ENCODE measurements around the gene INTS15.
"Not testable (repeated sequence)": the region's sequence is repeated elsewhere in the genome, so short reads cannot be mapped to it uniquely, and the experiment has no call there.

The INTS15 gene

DNA sequence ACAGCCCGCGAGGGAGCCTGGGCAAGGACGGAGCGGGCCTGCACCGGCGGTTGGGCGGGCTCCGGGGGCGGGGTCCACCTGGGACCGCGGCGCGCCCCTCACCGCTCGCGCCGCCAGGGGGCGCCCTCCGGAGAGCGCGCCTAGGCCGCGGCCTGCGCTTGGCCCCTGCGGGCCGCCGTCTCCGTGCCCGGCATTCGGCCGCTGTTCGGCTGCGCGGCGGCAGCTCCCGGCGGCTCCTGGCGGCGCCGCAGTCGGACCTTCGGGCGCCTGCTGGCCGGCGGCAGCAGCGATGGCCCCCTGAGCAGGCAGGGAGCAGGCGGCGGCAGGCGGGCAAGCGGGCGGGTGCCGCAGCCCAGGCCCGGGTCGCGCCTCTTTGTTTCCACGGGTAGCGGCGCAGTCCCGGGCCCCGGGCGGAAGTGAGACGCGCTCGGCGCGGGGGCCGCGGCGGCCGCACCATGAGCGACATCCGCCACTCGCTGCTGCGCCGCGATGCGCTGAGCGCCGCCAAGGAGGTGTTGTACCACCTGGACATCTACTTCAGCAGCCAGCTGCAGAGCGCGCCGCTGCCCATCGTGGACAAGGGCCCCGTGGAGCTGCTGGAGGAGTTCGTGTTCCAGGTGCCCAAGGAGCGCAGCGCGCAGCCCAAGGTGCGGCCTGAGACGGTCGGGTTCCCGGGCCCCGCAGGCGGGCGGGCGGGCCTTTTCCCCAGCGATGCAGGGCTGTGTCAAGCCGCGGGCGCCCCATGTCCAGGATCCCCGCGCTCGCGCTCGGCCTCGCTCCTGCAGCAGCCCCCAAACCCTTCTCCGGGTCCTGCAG is at the start of gene INTS15:
Gene INTS15 (plus strand): TSS at position 193 of the 816 bp plus-strand sequence. CDS start 263 bp downstream, at position 456.
- peak; percentile 57 to 76 for DNase-seq (ENCODE audit: low read depth in 2 of 2)

DNA sequence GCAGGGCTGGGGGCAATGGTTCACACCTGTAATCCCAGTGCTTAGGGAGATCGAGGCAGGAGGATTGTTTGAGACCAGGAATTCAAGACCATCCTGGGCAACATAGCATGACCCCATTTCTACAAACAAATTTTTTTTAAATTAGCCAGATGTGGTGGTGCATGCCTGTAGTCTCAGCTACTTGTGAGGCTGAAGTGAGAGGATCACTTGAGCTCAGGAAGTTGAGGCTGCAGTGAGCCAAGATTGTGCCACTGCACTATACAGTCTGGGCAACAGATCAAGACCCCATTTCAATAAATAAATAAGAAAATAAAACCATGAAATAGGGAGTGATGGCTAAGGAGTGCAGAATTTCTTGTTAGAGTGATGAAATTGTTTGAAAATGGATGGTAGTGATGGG is 47.5 kb upstream of the INTS15 start:
- DNase-seq (ENCODE audit: low read depth in 2 of 2), result no peak

DNA sequence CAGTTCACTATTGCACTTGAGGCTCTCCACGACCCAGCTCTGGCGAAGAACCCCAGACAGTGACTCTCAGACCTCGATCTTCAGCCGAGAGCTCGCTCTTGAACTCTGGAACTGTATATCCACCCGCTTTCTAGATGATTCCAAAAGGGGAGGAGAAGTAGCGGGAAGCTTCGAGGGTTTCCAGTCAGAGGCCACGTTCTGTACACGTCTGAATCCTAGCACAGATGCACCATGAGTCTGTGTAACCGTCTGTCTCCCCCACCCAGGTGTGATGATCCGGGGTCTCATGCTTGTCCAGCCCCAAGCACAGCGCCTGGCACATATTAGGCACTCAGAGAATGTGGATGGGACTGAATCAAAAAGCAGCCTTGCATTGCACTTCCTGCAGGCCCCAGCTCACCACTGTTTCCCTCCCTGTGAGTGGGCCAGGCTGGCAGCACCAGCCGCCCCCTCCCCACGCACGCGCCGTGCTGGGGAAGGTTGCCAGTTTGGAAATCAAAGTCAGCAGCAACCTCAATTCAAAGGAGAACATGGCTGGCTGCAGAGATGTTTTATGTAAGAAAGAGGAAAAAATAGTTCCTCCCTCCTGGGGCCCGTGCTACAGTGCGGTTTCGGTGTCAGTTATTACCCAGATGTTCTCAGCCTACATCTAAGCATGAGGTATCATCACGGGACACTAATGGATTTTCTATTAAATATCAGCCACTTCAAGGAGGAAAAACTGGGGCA is 44.3 kb upstream of the INTS15 start:
- no peak for DNase-seq (ENCODE audit: low read depth in 2 of 2)

DNA sequence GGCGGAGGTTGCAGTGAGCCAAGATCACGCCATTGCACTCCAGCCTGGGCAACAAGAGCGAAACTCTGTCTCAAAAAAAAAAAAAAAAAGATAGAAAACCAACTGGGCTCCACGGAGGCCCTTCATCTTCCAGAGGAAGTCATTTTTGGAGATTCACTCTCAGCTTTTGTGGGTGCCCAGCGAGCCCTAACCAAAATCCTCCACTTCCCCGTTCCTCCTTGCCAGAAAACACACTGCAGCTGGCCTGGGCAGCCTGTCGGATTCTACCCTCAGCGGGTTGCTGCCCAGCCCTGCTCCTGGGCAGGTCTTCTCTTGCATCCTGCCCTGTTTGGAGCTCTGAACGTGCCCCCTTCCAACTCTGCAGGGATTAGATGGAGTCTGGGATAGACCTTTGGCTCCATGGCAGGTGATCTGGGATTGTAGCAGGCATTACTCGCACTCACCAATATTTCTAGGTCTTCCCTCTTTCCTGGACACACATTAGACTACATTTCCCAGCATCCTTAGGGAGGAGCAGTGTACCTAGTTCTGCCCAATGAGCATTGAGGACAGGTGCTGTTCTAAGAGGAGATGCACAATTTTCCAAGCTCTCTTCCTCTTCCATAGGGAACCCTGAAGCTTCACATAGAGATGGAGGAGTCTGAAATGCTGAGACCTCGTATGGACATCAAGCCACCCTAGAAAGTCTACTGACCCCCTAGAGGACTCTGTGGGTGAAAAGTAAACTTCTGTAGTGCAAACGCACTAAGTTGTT is 43.1 kb upstream of the INTS15 start:
- DNase-seq (ENCODE audit: low read depth in 2 of 2), result no peak

DNA sequence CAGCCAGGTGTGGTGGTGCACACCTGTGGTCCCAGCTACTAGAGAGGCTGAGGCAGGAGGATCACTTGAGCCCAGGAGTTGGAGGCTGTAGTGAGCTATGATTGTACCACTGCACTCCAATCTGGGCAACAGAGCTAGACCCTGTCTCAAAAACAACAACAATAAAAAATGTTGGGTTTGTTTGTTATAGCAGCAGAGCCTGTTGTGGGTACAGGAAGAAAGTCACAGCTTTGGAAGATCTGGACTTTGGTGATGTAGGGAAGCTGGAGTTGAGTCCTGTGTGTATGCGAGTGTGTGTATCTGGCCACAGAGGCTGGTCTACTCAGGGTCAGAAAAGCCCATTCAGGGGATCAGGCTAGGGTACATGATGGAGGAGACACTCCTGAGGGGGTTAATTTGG is 42.4 kb upstream of the INTS15 start:
- no peak for DNase-seq (ENCODE audit: low read depth in 2 of 2)

DNA sequence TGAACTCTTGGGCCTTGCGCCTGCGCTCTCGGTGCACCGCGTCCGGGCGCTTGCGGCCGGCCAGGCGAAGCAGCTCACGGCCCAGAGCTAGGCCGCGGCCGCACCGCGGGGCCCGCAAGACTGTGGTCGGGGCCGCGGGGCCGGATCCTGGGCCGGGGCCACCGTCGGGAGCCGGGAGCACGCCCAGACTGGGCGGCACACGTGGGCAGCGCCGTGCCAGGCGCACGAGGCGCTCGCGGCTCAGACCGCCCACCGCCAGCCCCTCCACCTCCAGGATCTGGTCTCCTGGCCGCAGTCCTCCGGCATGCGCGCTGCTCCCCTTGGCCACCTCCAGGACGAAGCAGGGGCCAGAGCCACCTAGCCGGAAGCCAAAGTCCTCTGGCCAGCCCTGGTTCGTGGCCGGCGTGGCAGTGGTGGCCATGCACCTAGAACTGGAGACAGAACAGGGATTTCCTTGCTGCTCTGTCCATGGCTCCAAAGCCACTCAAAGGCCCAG is 38.8 kb upstream of the INTS15 start, which contains the start of gene GRID2IP:
Gene GRID2IP (minus strand): TSS at position 446 of the 496 bp plus-strand sequence. CDS start 25 bp downstream, at position 421.
- DNase-seq (ENCODE audit: low read depth in 2 of 2), result no peak

DNA sequence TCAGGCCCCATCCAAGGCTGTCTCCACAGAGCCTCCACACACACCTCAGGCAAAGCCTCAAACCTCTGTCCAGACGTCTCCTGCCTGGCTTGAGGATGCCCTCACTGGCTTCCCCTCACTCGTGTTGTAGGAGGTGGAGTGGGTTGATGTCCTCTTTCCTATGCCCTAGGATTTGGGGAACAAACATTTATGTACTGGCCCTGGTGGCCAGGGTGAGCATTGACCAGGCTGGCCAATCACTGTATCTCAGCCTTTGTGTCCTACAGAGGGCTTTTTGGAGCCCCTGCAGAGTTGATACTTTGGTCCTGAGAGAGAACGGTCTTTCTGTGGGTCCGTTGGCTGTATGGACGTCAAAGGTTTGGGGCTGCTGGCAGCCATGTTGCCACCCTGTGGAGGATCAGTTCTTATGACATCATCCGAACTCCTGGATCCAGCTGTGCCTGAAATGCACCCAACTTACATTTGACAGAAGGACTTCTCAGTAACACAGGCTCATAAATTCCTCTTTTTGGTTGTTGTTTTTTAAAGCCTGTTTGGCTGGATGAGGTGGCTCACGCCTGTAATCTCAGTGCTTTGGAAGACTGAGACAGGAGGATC is 36.3 kb upstream of the INTS15 start:
- DNase-seq (ENCODE audit: low read depth in 2 of 2), result no peak

DNA sequence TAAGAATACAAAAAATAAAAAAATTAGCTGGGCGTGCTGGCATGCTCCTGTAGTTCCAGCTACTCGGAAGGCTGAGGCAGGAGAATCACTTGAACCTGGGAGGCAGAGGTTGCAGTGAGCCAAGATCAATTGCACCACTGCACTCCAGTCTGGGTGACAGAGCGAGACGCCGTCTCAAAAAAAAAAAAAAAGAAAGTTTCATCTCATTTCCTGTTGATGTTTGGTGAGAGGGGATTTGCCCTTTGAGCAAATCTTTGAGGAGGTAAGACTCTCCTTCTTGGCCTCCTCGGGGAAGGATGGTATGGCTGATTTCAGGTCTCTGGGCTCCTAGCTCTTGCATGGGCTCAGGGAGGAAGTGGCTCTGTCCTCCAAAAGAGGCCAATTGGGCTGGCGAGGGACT is 35.0 kb upstream of the INTS15 start:
- DNase-seq (ENCODE audit: low read depth in 2 of 2), result no peak

DNA sequence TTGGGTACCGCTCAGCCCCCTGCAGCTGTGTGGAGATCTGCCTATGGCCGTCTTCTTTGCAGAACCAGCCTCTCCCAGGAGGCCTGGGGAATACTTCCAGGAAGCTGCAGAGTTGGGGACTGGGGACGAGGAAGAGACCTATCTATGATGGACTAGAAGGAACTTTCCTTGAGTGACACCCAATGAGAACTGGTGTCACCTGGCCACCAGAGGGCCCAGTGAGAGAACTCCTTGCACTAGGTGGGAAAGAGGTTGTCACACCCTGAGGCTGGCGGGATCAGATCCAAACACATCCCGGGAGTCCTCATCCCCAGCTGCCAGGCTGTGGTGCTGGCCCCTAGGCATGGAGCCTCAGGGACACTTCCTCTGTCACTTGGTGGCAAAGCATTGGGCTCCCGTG is 33.6 kb upstream of the INTS15 start:
- no peak for DNase-seq (ENCODE audit: low read depth in 2 of 2)

DNA sequence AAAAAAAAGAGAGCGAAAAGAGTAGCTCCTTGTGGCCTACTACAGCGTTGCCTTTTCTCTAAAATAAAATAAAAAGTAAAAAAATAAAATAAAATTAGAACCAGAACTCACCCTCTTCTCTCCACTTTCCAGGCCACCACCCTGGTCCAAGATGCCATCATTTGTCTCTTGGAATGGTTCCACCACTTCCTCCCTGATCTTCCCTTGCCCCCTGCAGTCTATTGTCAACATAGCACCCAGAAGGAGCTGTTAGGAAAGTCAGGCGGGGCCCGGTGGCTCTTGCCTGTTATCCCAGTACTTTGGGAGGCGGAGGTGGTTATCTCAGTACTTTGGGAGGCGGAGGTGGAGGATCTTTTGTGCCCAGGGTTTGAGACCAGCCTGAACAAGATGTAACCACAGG is 31.0 kb upstream of the INTS15 start:
- no peak for DNase-seq (ENCODE audit: low read depth in 2 of 2)

DNA sequence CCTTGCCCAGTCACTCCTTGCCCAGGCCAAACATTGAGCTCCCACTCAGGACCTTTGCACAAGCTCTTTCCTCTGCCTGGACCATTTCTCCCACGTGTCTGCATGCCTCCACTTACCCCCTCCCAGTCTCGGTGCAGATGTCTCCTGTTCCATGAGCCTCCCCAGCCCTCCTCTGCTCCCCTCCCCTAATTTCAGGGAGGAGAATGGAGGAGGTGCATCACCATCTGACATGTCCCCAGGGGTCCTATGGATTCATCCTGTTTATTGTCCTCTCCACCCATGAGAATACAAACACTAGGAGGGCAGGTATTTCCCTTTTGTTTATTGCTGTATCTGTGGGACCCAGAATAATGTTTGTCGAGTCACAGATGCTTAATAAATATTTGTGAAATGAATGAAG is 29.9 kb upstream of the INTS15 start:
- no peak for DNase-seq (ENCODE audit: low read depth in 2 of 2)

DNA sequence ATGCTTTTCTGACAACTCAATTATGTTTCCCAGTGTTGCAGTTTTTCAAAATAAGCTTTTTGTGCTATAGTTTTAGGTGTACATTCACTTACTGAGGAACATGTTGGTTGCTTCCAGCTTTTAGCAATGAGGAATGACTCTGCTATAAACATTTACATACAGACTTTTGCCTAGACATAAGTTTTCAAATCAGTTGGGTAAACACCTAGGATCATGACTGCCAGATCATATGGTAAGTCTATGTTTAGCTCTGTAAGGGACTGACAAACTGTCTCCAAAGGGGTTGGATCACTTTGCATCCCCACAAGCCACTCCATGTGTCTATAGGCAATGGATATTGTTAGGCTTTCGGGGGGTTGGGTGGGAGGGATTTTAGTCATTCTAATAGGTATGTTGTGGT is 27.7 kb upstream of the INTS15 start:
- no peak for DNase-seq (ENCODE audit: low read depth in 2 of 2)

DNA sequence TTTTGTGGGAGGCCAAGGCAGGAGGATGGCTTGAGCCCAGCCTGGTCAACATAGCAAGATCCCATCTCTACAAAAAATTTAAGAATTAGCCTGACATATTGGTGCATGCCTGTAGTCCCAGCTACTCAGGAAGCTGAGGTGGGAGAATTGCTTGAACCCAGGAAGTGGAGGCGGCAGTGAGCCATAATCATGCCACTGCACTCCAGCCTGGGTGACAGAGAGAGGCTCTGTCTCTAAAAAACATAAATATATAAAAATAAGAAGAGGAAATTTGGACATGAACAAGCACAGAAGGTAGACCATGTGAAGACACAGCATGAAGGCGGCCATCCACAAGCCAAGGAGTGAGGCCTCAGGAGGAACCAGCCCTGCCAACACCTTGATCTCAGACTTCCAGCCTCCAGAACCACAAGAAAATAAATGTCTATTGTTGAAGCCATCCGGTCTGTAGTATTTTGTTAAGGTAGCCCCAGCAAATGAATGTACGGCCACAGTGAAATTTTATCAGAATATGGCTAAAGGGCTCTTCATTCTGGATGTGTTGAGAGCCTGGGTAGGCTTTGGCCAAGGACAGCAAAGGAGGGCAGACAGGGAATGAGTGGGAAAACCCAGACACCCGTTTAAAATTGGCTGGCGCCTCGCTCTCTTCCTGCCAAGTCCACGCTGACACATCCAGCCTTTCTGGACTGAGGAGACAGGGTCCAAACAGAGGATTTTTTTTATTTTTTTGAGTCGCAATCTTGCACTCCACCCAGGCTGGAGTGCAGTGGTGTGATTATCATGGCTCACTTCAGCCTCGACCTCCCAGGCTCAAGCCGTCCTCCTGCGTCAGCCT is 25.7 kb upstream of the INTS15 start:
- DNase-seq (ENCODE audit: low read depth in 2 of 2), result no peak

DNA sequence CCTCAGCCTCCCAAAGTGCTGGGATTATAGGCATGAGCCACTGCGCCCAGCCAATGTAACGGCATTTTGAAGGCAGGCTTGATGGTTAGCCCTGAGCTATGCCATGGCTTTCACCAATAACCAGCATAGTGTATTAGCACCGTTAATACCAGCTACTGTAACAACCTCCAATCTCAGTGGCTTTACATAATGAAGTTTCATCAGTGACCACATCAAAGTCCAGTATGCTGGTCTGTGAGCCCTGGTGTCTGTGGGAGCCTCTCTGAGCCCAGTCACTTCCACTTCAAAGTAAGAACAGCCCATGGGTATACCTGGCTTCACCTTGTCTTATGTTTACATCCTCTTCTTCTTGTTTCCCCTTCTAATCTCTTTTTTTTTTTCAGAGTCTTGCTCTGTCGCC is 24.2 kb upstream of the INTS15 start:
- no peak for DNase-seq (ENCODE audit: low read depth in 2 of 2)

DNA sequence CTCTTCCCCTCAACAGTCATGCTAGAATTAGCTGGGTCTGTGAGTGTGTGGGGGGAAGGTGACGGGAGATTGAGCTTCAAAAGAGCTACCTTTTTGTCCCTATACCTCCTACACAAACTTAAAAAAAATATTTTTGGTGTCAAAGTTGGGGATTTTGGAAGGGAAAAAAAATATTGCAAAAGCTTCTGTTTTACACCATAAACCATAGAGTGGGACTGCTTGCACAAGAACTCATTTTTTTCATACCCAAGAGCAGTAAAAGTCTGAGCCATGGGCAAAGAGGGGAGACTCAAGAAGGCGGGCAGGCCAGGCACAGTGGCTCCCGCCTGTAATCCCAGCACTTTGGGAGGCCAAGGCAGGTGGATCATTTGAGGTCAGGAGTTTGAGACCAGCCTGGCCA is 21.9 kb upstream of the INTS15 start:
- DNase-seq (ENCODE audit: low read depth in 2 of 2), result no peak

DNA sequence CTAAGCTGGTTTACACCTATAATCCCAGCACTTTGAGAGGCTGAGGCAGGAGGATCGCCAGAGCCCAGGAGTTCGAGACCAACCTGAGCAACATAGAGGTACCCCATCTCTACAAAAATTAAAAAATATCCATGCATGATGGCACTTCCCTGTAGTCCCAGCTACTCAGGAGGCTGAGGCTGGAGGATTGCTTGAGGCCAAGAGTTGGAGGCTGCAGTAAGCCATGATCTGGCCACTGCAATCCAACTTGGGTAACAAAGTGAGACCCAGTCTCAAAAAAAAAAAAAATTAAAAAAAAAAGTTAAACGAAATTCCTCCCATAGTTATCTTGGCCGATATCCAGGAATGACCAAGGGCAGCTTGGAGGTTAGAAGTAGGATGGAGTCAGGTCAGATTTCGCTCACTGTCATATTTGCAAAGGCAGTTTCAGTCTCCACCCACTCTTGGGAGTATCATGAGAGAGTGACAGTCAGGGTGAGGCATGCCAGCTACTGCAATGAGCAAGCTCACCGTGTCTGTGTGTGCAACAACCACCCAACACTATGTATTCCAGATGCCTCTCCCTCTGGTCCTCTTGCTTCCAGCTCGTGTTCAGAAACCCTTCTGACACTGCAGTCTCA is 18.6 kb upstream of the INTS15 start:
- DNase-seq (ENCODE audit: low read depth in 2 of 2), result no peak

DNA sequence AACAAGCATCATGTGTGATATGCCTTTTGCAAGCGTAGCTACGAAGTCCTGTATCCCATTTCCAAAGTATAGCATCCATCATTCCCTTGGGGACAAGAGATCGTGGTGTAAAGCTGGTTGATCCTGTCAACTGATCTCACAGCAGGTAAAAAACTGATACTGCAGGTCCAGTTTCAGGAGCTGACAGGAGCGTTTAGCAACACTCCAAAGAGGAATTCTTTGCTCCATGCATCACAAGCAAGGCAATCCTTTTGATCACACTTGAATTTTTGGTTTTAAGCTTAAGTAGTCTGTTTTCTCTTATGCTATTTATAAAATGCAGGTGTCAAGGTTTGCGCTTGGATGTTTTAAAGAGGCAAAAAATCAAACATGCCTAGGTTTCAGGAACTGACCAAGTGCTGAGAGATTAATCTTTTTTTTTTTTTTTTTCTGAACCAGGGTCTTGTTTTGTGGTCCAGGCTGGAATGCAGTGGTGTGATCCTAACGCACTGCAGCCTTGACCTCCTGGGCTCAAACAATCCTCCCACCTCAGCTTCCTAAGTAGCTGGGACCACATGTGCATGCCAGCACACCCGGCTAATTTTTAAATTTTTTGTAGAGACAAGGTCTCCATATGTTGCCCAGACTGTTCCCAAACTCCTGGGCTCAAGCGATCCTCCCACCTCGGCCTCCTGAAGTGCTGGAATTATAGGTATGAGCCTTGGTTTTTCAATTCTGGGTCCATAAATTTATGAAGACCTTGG is 14.4 kb upstream of the INTS15 start:
- no peak for DNase-seq (ENCODE audit: low read depth in 2 of 2)

DNA sequence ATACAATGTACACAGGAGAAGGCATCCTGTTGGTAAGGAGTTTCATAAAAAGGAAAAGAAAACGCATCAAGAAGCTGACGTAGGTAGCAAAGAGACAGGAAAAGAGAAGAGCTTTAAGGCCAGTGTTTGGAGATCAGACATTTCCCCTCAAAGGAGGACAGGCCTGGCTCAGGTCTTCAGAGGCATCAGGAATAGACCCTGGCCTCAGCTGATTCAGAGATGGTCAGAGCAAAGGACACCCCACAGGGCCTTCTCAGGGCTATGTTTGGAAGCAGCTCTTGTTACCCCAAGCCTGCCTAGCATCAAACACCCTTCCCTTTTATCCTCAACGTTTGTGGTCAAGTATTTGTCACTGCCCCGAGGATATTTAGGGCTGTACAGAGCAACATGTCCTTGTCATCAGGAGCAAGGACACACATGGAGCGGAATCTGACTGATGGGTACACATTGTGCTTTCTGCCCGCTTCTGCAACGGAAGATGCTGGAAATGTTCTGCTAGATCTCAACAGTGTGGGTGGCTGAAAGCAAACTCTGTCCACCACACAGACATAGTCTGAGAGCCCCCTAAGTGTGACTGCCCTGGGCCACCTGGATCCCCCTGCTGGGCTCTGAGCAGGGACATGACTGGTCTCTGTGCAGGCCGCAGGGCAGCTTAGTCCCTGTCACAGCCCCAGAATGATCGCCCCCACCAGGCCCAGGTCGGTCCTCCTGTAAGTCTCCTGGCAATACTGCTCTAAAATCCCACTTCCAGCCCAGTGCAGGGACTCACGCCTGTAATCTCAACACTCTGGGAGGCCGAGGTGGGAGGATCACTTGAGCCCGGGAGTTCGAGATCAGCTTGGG is 13.6 kb upstream of the INTS15 start:
- no peak for DNase-seq (ENCODE audit: low read depth in 2 of 2)

DNA sequence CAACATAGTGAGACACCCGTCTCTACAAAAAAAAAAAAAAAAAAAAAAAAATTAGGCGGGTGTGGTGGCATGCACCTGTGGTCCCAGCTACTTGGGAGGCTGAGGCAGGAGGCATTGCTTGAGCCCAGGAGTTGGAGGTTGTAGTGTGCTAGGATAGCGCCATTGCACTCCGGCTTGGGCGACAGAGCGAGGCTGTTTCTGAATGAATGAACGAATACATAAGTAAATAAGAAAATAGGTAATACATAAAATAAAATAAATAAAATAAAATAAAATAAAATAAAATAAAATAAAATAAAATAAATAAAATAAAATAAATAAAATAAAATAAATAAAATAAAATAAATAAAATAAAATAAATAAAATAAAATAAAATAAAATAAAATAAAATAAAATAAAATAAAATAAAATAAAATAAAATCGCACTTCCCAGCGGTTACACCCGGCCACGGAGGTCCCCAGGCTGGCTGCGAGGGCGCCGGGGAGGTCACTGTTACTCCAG is 12.9 kb upstream of the INTS15 start:
- not testable (repeated sequence) for DNase-seq (ENCODE audit: low read depth in 2 of 2)

Measured in stimulated activated CD4-positive, alpha-beta T cell treated with anti-CD3 and anti-CD28 coated beads, Interleukin-15, amount 100 ng/mL, for 48 hours (primary cell).